ENCODE data around the gene NPTX1.

The NPTX1 gene

DNA sequence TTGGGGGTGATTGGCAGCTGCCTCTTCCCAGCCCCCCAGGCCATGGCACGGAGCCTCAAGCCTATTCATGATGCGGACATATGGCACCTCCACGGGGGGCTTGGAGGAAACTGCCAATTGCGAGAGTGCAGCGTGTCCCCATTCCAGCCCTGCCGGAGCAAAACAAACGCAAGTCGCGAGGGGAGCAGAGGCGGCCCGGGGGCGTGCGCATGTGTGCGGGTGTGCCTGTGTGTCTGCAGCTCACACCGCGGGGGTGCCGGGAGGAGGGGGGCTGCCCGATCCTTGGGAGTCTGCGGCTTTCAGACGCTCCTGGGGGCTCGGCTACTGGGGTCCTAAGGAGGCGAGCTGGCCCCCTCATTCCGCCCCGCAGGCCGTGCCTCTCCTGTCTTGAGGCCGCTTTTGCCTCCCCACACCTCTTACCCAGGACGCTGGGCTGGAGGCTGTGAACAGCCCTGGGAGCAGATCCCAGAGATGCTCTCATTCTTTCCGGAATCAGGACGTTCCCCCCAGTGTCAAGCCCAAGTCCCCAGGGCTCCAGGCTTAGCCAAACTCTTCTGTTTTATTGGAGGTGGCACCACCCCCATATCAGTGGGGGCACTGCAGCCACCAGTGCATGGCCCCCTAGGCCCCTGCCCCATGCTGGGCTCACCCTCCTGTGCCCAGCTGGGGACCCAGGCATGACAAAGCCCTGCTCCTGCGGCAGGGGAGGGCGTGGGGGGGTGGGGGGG lies 32.3 kb downstream of the NPTX1 start:
- no peak for DNase-seq (ENCODE audit: low spot score)

DNA sequence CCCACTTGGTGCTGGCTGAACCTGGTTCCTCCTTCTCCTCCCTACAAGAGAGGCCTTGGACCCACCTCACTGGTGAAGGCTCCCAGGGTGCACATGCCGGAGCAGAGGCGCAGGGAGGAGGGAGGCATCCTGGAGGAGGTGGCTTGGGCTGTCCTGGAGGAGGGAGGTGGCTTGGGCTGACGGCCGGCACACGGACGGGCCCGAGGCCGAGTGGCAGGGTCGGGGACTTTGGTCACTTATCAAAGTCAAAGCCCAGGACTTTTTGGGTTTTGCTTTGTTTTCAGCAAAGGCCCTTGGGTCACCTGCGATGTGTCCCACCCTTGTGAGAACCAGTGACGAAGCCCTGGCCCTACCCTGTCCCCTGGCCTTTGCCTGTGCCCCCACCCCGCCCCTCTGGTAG lies 32.9 kb downstream of the NPTX1 start:
- no peak for DNase-seq (ENCODE audit: low spot score)

DNA sequence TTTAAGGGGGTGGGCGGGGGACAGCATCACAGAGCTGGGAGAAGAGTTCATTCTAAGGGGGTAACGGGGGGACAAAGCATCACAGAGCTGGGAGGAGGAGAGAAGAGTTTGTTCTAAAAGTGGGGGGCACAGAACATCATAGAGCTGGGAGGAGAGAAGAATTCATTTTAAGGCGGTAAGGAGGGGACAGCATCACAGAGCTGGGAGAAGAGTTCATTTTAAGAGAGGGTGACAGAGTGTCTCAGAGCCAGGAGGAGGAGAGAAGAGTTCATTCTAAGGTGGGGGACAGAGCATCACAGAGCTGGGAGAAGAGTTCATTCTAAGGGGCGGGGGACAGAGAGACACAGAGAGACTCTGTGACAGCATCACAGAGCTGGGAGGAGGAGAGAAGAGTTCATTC lies 33.6 kb downstream of the NPTX1 start:
- no peak for DNase-seq (ENCODE audit: low spot score)

DNA sequence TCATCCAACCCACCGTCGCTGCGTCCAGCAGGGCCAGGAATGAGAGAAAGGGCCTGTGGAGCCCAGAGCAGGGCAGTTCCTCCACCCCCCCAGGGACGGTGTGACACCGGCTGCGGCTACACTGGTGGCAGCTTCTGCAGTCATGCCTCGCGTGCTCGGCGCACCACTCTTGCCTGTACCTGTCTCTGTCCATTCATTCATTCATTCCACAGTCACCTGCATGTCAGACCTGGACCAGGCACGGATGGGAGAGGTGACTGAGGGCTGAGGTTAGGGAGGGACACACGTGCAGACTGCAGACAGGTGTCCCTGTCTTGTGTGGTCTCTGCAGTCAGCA lies 34.1 kb downstream of the NPTX1 start:
- no peak for DNase-seq (ENCODE audit: low spot score)

GRCh38 chr17:80441598-80442322 lies 34.6 kb downstream of the NPTX1 start:
- no peak for DNase-seq (ENCODE audit: low spot score)

DNA sequence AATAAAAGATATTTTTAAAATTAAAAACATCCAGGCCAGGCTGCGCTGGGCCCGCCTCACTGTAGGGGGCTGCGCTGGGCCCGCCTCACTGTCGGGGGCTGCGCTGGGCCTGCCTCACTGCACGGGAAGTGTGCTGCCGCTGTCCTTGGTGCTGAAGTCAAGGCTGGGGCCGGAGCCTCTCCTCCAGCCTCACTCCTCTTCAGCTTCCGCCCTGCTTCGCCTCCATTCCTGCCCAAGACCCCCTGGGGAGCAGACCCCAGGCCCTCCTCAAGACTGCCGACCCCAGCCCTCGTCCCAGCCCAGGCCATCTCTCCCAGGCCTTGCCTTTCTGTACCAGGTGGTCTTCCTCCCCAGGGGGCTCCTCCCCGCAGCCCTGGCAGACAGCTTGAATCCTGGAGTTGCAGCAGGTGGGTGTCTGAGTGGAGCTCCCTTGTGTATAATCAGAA lies 35.3 kb downstream of the NPTX1 start:
- peak; percentile 20 for DNase-seq (ENCODE audit: low spot score)

- DNase-seq (ENCODE audit: low spot score): no peak
These were observed 36.9 kb downstream of the NPTX1 start for GRCh38 chr17:80439499-80439898.

DNA sequence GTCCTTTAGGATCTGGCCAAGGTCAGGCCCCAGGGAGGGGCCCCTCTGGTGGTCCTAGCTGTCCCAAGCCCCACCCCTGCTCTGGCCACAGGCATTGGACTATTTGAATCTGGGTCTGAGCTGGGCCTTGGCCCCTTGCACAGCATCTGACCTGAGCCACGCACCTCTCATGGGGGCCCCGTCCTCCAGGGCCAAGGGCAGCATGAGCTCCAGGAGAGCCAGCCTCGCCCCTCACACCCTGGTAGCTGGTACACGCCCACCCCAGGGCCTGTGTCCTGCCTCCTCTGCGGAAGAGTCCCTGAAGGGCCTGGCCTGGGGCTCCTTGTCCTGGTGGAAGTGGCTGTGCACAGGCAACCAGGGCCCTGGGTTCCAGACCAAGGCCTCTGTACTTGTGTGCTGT lies 37.6 kb downstream of the NPTX1 start:
- DNase-seq (ENCODE audit: low spot score): no peak

DNA sequence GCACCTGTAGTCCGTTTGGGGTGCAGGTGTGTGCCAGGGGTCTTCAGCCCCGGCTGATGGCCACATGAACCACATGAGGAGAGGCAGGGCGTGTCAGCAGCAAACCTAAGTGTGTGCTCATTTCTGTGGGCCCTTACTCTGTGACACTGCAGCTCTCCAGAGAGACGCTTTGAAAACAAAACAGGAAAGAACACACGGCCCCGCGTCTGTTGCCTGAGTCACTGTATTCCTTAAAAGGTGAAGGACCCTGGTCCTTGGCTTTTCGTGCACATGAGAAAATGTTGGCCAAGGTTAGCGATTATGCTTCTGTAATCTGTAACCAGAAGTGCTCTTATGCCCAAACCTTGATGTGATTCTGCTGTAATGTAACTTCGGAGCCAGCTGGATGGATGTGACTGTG lies 38.9 kb downstream of the NPTX1 start:
- no peak for DNase-seq (ENCODE audit: low spot score)

- DNase-seq (ENCODE audit: low spot score): no peak
These were observed 42.3 kb downstream of the NPTX1 start for GRCh38 chr17:80433916-80434666.

DNA sequence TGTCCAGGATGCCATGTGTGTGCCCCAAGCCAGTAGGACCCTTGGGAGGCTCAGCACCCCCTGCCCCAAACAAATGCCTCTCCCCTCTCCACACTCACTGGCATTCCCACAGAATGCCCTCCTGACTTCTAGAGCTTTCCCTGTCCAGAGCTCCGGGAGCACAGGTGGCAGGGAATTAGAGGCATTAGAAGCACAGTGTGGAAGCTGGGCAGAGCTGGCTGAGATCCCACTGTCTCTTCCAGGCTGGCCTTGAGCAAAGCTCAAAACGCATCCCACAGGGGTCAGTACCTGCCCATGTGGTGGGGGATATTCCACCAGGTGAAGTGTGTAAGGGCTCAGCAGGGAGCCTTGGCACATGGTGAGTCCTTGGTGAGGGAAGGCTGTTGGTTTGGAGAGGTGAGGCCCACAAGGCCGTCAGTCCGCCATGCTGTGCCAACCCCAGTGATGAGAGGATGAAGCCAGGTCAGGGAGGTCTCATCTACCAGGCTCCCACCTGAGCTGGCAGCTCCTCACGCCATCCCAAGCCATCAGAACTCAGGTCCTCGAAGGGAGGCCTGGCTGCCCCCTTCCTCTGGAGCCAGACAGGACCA lies 43.4 kb downstream of the NPTX1 start:
- DNase-seq (ENCODE audit: low spot score): no peak

DNA sequence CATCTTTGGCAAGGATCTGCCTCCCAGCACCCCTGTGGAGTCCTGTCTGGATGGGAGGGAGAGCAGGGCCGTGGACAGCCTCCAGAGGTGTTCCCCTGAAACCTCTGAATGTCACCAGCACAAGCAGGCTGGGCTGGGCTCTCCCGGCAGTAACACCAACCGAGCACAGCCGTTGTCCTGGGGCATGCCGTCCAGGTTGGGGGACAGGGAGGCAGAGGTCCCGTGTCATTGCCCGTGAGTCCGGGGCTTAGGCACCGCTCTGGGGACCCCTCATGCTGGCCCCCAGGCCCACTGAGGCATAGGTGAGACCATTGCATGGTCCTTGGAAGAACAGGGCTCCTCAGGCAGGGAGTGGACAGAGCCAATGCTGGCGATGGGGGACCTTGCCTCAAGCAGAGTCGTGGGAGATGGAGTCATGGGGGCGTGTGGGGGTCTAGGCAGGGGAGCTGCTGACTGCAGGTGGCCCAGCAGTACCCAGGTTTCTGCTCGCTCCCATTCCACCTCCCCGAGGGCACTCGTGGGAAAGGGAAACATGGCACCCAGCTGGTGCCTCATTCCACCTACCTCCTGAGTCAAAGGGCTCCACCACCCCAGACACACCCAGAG lies 44.0 kb downstream of the NPTX1 start:
- DNase-seq (ENCODE audit: low spot score): no peak

GRCh38 chr17:80431246-80432195 lies 44.9 kb downstream of the NPTX1 start:
- no peak for DNase-seq (ENCODE audit: low spot score)

DNA sequence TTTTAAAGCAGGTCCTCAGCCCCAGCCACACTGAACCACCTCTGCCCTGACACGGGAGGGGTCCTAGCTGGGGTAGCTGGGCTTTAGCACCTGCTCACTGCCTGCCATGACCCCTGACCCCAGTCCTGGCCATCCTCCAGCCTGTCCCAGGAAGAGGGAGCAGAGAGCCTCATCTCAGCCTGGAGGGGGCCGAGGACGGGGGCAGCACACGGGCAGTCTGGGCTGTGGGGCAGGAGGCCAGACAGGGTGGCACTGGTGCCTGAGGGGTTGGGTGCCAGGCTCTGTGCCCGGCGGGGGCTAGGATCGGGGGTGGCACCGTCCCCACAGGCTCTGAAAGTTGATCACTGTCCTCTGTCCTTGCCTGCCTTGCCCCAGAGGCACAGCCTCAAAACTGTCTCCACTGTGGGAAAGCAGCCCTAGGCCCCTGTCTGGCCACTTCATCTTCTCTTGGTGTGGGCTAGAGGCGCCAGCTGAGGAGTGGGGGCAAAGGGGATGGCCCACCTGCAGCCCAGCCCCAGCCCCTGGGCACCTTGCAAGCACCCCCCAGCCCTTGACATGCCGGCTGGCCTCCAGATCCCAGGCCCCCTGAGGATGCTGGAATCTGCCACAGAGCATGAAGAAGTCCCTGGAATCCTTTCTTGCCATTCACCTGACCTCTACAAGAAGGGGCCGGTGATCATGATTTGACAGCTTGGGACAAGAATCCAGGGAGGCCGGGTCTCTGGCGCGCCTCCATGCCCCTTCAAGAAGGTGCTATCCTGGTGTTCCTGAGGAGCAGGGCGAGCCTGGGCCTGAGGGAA lies 45.8 kb downstream of the NPTX1 start:
- DNase-seq (ENCODE audit: low spot score): no peak

GRCh38 chr17:80429356-80430275 lies 46.8 kb downstream of the NPTX1 start:
- no peak for DNase-seq (ENCODE audit: low spot score)

- no peak for DNase-seq (ENCODE audit: low spot score)
These were observed 47.6 kb downstream of the NPTX1 start for GRCh38 chr17:80428796-80429195.

DNA sequence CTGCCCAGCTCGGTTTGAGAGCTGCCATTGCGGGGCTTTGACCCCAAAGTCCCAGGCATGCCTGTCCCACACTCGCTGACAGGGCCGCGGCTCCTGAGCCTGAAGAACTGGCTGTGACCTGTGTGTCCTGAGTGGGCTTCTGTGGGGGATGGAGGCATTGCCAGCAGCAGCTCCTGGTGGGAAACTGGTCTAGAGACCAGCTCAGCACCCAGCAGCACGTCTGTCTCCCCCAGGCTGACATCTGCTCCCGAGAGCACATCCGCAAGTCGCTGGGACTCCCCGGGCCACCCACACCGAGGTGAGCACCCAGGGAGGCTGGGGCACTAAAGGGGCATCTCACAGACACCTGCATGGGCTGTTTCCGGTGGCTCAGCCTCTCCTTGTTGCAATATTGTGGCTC lies 48.0 kb downstream of the NPTX1 start:
- no peak for DNase-seq (ENCODE audit: low spot score)

- DNase-seq (ENCODE audit: low spot score): no peak
These were observed 48.8 kb downstream of the NPTX1 start for GRCh38 chr17:80427366-80428282.

Measured in activated CD4-positive, alpha-beta T cell treated with anti-CD3 and anti-CD28 coated beads, Interleukin-2, Interleukin-4, amounts not matched to agents 100 ng/mL and 50 ng/mL, durations not matched to agents 16 hours and 8 hours (primary cell).